GM19328 (cell line): ENCODE data around the gene SMIM41.

Experiments
- ATAC-seq: cut with Tn5 transposase; IDR thresholded peaks from one replicate; pipeline ENCODE4 v1.9.1; 2021; ENCODE audit warnings: mild to moderate bottlenecking, moderate library complexity; ENCODE audit not compliant: unreplicated experiment

The SMIM41 gene

DNA sequence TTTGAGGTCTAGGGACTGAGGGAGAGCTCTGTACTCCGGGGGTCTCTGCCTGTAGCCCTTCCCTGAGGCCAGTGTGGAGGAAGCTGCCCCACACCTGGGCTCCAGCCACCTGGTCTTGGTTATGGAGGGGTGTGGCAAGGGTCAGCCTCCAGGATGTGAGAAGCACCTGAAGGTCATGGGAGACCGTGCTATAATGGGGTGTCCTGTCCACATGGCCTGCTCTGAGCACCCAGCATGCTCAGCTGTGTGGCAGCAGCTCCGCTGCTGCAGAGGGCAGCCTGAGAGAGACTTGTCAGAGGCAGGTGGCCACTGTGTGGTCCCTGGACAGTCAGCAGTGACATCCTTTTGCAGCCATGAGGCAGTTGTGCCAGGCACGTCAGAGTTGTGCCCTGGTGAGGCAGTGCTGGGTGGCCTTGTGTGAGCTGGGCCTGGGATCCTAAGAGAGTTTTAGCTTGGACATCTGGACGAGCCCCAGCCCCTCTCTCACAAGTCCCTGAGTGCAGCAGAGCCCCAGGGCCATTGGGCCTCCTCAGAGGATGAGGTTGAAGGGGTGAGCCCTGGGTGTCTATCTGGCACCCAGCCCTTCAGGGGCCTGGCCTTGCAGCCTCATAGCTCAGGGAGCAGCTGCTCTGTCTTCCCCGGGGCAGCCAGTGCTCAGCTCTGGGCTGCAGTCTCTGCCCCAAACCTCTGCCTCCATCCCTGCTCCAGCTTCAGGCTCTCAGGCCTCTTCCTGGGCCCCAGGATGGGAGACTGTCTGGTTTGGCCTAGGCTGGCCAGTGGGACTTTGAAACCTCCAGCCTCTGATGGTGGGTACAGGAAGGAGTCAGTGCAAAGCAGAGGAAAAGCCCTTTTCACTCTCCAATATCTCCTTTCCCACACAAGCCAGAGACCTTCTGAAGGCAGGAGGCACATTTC lies 17.1 kb upstream of the SMIM41 start:
- no peak for ATAC-seq

DNA sequence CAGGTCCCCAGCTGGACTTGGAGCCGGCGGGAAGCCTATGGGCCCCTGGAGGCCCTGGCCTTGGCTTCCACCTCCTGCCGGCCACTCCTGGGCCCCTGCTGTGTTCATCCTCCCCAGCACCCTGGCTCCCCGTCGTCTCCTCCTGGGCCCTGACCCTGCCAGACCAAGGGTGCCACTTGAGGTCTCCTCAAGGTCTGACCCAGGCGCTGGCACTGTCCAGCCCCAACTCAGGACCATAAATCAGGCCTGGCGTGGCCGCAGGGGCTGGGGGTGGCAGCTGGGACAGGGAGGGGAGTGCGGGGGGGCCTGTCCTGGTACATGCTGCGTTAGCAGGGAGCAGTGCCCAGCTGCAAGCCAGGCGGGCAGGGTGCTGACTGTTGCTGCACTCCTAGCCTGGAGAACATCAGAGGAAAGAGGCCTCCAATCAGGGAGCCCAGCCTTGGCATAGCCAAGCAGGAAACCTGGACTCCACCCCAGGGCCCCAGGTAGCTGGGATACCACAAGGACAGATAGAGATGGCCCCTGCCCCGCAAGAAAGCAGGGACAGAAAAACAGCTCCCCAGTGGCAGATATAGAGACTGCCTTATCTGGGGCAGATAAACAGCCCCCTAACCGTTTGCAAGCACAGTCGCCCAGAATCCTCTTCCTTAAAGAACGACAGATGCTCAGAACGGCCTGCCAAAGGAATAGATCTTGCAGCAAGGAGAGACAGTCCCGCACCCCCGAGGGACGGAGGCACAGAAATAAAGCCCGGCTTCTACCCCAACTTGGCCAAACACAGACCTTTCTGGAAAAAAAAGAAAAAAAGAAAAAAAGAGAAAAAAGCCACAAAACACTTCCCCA lies 16.2 kb upstream of the SMIM41 start:
- ATAC-seq = no peak

DNA sequence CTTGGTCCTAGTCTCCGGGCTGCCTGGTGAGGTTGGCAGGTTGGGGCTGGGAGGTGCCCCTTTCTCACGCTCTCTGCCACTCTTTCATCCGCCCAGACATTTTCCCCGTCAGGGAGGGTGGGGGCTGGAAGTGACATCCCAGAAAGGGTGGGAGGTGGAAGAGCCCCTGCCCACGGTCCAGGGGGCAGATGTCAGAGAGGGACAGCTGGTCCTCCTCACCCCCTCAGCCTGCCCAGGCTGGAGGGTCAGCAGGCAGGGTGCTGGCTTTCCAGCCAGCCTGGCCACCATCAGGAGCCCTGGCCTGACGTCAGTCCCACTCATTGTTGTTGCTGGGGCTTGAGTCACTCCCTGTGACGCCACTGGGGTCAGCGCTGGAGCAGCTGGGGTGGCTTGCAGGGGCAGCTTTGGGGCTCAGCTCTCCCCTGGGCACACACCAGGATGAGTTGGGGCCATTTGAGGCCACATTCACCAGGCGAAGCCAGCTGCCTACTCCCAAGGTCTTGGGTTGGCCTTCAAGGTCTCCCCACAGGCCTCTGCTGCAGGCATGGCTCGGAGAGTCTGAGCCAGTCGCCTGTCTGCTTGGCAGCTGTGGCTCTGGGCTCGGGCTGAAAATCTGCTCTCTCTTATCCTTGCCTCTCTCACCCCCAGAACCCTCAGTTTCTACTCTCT lies 15.4 kb upstream of the SMIM41 start:
- no peak for ATAC-seq

DNA sequence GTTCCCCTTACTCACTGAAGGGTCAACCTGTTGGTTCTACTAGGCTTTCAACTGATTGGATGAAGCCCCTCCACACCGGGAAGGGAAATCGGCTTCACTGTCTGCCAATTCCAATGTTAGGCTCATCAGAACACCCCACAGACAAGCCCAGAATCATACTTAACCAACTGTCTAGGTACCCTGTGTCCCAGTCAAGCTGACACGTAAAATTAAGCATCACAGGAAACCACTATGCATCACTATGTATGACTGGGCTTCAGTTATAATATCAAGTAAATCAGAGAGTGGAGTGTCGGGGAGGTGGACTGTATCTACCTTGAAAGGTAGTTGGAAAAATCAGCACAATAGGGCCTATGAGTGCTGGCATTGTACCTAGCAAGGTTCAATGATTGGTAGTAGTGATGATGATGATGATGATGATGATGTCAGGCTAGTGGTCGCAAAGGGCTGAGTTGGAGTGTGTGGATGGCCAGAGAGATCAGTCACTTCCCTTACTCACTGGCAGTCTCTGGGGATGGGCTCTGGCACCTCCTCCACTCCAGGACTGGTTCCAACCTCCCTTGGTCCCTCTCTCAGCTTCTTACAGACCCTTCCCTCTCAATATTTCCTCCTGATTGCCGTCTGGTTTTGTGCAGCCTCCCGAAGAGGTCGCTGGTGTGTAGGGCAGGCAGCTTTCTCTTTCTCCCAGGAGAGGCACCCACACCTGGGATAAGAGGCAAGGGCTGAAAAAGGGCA lies 13.0 kb upstream of the SMIM41 start:
- no peak for ATAC-seq

DNA sequence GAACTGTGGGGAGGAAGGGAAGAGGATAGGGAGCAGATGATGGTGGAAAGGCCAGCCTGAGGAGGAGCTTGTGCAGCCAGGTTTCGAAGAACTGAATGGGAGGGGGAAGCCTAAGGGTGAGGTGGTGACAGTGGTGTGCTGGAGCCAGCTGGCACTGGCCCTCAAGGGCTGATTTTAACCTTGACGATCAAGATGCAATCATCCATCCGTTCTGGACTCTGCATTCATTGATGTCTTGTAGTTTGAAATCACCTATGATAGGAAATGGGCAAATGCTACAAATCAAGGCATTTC lies 12.5 kb upstream of the SMIM41 start:
- no peak for ATAC-seq

DNA sequence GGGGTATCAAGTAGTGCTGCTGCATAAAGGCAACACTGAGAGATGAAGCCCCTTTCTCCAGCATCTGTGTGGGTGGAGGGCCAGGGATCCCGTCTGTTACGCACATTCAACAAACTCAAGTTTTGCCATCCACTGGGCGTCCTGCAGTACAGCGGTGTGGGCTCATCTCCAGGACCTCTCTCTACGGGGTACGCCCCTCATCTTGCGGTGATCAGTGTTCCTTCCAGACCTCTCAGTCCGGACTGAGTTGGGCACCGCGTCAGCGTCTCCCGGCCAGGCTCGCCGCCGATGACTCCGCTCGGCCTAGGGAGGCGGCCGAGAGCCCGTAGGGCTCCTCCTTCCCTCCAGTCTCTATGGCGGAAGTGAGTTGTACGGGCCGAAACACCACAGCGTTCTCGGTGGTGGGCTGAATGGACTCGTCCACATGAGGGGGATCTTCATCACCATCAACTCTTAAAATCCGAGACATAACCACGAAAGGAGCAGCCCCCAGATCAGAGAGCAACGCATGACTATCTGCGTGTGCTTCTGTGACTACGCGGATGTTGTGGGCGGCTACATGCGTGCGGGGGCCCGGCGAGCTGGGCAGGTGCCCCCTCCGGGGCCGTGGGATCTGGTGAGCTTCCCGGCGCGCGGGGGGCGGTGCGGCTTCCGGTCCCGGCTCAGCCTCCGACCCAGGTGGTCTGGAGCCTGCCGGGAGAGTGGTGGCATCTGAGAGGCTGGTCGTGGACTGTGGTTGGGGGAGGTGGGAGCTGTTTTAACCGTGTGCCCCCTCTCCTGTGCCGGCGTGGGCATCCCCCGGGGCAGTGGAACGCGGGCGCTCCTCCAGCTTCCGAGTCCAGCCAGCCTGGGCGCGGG lies 9.9 kb upstream of the SMIM41 start, which contains the start of gene ATG101:
ATG101 (plus strand) TSS at position 652 of the 858 bp plus-strand sequence. CDS start 3,673 bp downstream, outside the sequence.
- ATAC-seq = peak; percentile 96

DNA sequence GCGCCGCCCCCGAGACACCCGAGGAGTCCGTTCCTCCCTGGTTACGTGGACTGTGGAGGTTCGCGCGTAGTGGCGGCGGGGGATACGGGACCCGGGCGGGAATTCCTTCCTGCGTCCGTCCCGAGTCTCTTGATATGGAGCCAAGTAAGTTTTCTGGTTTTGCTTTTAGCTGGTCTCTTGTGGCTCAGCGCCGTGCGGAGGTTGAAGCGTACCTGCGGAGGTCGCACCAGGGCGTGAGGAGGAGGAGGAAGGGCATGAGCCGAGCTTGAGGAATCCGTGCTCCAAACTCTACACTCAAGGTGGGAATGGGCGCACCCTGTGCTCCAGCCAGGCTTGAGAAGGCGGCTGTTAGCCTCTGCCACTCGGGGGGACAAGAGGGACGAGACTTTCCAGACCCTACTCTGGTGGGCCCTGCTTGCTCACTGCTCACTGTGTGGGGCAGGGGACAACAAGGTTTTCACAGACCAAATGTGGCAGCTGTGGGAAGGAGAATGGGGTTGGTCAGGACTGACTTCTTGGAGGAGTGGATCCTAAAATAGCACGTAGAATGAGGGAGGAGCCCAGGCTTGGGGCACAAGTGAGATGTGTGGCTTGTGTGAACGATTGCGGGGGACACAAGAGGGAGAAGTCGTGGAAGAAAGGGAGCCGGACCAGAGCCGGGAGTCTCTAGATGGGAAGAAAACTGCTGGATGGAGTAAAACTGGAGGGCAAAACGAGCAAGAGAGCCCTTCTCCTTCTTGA lies 9.1 kb upstream of the SMIM41 start:
- peak; percentile 8 for ATAC-seq

DNA sequence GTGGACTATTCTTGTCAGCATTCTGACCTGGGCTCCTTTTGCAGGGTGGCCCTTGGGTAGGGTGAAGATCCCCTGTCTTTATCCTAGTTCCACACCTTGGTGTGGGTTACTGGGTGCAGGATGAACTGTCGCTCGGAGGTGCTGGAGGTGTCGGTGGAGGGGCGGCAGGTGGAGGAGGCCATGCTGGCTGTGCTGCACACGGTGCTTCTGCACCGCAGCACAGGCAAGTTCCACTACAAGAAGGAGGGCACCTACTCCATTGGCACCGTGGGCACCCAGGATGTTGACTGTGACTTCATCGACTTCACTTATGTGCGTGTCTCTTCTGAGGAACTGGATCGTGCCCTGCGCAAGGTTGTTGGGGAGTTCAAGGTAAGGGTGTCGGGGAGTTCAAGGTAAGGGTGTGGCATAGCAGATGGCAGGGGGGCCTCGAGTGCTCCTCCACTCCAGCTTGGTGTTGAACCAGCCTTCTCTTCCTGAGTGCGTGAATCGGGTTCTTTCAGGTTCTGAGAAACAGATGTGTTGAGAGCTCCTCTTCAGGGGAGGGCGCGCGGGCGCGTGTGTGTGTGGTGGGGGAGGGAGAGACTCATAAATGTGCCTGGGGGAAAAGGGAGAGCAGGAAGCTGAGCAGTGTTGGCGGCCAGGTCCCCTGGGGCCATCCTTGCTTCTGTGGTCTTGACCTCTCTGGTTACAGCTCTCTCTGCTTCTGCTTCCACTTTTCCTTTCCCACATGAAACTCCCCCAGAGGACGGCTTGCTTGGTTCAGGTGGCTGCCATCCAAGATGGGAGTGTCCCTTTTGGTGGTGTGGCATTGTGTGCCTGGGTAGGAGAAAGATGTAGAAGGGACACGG lies 5.7 kb upstream of the SMIM41 start:
- ATAC-seq = no peak

DNA sequence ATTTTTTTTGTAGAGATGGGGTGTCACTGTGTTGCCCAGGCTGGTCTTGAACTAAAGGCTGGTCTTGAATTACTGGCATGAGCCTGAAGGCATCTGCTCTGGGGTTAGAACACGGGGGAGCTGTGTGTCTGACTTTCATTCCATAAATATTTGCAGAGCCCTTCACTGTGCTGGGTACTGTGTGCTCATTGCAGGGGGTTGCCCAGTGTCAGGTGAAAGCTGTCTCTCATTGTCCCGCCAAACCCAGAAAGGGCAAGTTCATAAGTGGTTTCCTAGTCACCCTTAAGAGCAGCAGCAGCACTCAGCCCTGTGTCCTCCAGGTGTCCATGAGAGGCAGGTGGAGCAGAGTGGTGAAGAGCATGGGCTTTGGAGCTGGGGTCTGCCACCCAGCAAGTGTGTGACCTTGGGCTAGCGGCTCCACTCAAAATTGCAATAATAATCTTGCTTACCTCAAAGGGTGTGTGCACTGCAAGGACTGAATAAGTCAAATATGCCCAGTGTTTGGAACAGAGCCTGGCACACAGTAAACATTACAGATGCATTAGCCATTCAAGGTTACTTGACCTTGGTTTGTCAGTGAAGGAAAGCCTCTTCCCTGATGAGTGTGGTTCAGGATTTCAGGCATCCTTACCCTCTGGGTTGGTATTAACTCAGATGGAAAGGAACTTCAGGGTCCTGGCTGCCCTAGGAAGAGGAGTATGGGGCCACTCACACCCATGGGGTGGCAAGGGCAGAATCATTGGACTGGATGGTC lies 4.4 kb upstream of the SMIM41 start:
- no peak for ATAC-seq

DNA sequence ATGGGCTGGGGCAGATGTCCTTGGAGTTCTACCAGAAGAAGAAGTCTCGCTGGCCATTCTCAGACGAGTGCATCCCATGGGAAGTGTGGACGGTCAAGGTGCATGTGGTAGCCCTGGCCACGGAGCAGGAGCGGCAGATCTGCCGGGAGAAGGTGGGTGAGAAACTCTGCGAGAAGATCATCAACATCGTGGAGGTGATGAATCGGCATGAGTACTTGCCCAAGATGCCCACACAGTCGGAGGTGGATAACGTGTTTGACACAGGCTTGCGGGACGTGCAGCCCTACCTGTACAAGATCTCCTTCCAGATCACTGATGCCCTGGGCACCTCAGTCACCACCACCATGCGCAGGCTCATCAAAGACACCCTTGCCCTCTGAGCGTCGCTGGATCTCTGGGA lies 2.7 kb upstream of the SMIM41 start:
- no peak for ATAC-seq

DNA sequence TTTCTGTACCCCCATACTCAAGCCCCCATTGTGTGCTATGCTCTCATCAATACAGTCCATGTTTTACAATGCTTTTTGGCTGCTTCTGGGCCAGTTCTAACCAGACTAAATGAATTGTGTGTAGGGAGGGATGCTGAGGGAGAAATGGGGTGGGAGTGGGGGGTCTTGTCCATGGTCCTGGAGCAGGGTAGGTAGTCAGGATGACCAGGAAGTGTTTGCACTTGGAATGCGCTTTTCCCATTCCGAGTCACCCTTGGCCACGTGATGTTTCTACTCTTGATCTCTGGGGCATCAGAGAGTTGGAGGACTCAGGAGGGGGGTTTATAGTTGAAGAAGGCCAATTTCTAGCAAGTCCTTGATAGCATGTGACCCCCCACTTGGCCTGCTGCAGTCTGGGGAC lies 1.2 kb upstream of the SMIM41 start:
- no peak for ATAC-seq

DNA sequence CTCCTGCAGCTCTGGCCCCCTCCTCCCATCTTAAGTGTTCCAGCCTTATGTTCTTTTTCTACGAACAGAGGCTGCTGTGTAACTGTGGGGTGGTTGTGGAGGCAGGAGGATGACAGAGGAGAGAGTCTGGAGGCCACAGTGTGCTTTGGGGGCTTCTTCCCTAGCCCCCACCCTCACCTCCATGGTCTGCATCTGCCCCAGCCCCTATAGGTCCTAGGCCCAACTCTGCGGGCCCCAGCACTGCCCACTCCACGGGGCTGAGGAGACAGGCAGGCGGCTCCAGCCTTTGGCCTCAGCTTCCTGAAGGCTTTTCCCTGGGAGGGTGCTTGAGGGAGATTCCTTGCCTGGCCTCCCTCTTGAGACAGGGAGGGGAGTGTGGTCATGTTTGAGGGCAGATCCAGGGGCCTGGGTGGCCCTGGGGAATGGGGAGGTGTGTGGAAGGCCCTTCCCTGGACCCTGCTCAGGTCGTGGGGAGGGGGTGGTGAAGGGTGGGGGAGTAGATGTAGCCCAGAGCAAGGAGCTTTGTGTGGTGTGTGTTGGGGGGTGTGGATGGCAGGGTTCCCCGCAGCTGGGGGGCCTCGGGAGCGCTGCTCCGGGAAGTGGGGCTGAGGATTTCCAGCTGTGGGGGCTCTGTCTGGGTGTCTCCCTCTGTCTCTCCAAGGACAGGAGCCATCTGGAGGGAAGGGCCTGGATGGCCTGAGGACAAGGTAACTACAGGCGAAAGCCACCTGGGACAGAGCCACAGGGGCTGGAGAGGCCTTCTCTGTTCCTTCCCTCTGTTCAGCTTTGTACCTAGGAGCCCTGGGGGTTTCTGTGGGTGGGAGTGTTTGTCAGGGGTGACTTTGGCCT lies 1.1 kb downstream of the SMIM41 start:
- no peak for ATAC-seq

DNA sequence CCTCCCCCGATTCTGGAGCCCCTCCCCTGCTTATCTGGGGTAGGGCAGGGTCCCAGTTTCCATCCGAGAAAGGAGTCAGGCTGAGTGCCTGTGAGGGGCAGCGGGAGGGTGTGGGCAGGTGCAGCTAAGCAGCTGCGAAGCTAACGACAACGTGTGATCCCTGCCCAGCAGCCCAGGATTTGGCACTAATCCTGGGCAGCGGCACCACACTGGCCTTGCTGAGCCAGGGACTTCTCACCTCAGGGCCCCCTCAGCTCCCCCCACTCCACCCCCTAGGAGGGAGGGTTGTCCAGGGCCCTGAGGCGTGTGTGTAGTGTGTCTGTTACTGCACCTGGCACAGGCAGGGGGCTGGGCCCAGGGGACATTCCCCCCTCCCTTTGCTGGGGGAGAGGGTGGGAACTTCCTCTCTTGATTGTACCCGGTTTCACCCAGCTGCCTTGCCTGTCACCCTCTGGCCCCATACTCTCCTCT lies 1.8 kb downstream of the SMIM41 start:
- ATAC-seq = no peak

DNA sequence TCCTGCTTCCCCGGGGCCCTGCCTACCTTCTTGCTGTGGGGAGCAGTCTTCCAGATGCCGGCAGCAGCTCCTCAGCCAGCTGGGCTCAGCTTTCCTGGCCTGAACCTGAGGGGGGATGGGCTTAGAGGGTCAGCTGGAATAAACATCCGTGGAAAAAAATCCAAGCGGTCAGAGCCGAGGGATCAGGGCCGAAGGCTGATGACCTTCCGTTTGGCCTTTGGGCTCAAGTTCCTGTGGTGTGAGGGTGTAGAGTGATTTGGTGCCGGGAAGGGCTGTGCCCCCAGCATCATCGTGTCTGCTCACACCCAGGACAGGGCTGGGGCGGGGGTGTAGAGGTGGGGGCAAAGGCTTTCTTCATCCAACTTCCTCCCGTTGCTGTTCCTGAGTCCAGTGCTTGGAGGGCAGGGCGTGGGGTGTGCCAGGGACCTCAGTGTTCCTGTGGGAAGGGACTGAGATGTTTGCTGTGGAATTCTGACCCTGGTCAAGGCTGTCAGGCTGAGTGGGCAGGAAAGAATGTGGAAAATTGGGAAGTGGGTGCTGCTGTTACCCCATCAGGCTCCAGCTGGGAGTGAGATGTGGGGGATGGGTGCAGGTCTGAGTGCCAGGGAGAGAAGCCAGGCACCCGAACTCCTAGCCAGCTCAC lies 2.6 kb downstream of the SMIM41 start:
- ATAC-seq = no peak

DNA sequence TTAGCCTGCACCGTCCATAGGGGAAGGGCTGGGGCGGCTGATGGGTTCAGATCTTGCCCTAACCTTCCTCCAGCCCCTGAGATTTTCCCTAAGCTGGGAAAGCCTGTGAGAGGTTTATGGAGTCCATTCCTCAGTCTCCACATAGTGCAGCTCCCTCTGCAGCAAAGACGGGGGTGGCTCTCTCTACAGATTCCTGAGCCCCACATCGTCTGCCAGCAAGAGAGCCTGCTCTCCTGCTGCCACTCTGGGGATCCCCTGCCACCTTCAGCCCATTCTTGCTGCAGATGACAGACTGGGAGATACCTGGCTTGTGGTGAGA lies 3.1 kb downstream of the SMIM41 start:
- ATAC-seq = no peak

DNA sequence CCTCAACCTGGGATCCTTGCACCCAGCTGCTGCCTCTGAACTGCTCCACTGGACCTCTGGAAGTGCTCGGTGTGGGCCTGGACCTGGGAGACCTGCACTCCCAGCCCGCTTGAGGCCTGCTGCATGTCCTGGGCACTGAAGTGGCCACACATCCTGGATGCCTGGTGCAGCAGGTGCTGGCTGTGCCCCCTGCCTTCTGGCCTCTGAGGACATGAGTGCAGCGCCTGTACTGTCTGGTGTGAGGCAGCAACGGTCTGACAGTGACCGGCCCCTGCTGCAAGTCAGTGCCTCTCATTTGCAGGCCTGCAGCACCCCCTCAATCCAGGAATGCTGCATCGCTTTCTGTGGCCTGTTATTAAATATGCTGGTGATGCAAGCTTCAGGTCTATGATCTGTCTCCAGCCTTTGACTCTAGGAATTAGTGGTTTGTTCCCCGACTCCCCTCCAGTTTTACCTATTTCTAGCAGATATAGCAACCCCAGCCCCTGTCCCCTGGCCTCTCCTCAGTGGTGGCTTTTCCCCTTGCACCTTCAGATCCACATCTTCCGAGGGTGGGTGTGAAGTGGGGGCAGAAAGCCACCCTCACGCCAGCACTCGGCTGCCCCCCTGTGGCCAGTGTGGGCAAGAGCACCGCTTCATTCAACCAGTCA lies 3.6 kb downstream of the SMIM41 start:
- no peak for ATAC-seq
